Amniotic epithelial cell (primary cell): Measurements from ENCODE around the gene TMEM273.

Experiments
- DNase-seq: peaks from one replicate; pipeline ENCODE4 v3.0.0-alpha.2; 2010; ENCODE audit warnings: low read depth

TMEM273 gene

GRCh38 chr10:49139028-49139845 lies 49.0 kb downstream of the TMEM273 start:
- DNase-seq: peak; percentile 62

GRCh38 chr10:49138361-49138891 lies 49.8 kb downstream of the TMEM273 start:
- no peak for DNase-seq

GRCh38 chr10:49136525-49136924 lies 51.7 kb downstream of the TMEM273 start:
- DNase-seq: no peak

- no peak for DNase-seq
Observed at GRCh38 chr10:49135575-49136313, 52.4 kb downstream of the TMEM273 start.

- no peak for DNase-seq
Observed at GRCh38 chr10:49134327-49134726, 53.9 kb downstream of the TMEM273 start.

- DNase-seq: no peak
Observed at GRCh38 chr10:49133706-49134248, 54.4 kb downstream of the TMEM273 start, which contains the start of gene FAM170B. TSS of gene FAM170B (minus strand) at chr10:49134021. CDS start at chr10:49133918, 103 bp downstream.

GRCh38 chr10:49132362-49132737 lies 55.8 kb downstream of the TMEM273 start:
- no peak for DNase-seq

- DNase-seq: no peak
Observed at GRCh38 chr10:49131507-49132361, 56.5 kb downstream of the TMEM273 start.

- DNase-seq: no peak
Observed at GRCh38 chr10:49129376-49129775, 58.8 kb downstream of the TMEM273 start.

- DNase-seq: no peak
Observed at GRCh38 chr10:49128854-49129253, 59.3 kb downstream of the TMEM273 start.

GRCh38 chr10:49123981-49124950 lies 63.9 kb downstream of the TMEM273 start:
- DNase-seq: no peak

- no peak for DNase-seq
Observed at GRCh38 chr10:49120911-49121310, 67.3 kb downstream of the TMEM273 start.

- no peak for DNase-seq
Observed at GRCh38 chr10:49119746-49120145, 68.4 kb downstream of the TMEM273 start.

- DNase-seq: no peak
Observed at GRCh38 chr10:49118430-49119074, 69.6 kb downstream of the TMEM273 start.

- no peak for DNase-seq
Observed at GRCh38 chr10:49117376-49118070, 70.7 kb downstream of the TMEM273 start.

- no peak for DNase-seq
Observed at GRCh38 chr10:49116509-49117375, 71.4 kb downstream of the TMEM273 start.

- DNase-seq: no peak
Observed at GRCh38 chr10:49115796-49116508, 72.2 kb downstream of the TMEM273 start.
